Measurements from ENCODE around the gene PRPF8. TPM values are rescaled to one million over a fixed set of nuclear protein-coding genes. Genes with fewer than 3 reads are reported as not detected.

Gene PRPF8
- total RNA-seq, 1 donor from 2014 or later, result 432 TPM

GRCh38 chr17:1607971-1608320 lies 76.7 kb downstream of the PRPF8 start:
- Mint-ChIP-seq H3K27ac (peak overlapping the region; percentile 92), H3K9me3 (no peaks in the 10 kb centered on the region), H3K4me3 (peak overlapping the region; percentile 39), H3K27me3 (no peaks in the 10 kb centered on the region), H3K4me1 (peaks cover 21% of the 10 kb centered on the region), H3K36me3 (ENCODE audit: low read depth) (no peaks in the 10 kb centered on the region)
- DNase-seq, result no peak
- intact Hi-C loops (cut with micrococcal nuclease), result loop anchor here (1.0 to 5.0 kb wide), 2 partner anchors 20 to 36 kb away; partner anchors contain the start of gene SLC43A2

DNA sequence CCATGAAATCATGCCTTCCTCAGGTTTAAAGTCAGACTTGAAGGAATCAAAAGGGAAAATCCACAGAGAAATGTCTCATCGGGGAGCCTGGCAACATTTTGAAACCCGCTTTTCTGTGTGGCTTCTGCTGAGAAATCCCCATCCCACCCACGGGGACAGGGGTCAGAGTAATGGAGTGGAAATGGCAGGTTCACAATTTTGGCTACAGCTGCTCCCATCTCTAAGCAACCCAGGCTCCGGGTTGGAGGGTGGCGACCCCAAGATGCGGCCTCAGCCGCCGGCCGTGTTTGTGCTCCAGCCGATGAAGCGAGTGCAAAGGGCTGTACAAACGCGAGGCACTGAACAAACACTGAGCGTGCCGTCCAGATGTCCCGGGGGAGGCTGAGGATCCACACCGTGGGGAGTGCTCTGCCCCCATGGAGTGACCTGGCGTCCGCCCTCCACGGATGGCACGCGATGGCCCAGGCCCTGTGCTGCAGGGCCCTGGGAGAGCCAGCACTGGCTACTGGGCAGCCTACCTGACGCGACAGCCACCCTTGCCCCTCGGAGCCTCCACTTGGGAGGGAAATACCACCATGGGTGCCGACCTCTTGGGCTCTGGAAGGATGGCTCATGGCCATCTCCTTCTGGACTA lies 78.2 kb downstream of the PRPF8 start:
- no peak for DNase-seq

GRCh38 chr17:1605681-1606351 lies 78.9 kb downstream of the PRPF8 start:
- H3K9me3 Mint-ChIP-seq, result peaks cover 5% of the 10 kb centered on the region
- no peaks in the 10 kb centered on the region for H3K27me3 Mint-ChIP-seq
- DNase-seq, result no peak
- peak overlapping the region; percentile 63 for H3K27ac Mint-ChIP-seq
- H3K4me1 Mint-ChIP-seq, result peaks cover 21% of the 10 kb centered on the region
- intact Hi-C loops (cut with micrococcal nuclease), result loop anchor here (5.0 kb wide), 1 partner anchor 34 kb away; no protein-coding TSS in a partner anchor
- H3K36me3 Mint-ChIP-seq (ENCODE audit: low read depth), result no peaks in the 10 kb centered on the region
- H3K4me3 Mint-ChIP-seq, result peak overlapping the region; percentile 26

More for the DNA sequence above, 78.2 kb downstream of the PRPF8 start:
- Mint-ChIP-seq H3K4me1 (peaks cover 21% of the 10 kb centered on the region), H3K27me3 (no peaks in the 10 kb centered on the region), H3K9me3 (peaks cover 4% of the 10 kb centered on the region), H3K27ac (peak overlapping the region; percentile 92), H3K36me3 (ENCODE audit: low read depth) (no peaks in the 10 kb centered on the region), H3K4me3 (peak overlapping the region; percentile 26)
- intact Hi-C loops (cut with micrococcal nuclease), result loop anchor here (5.0 kb wide), 1 partner anchor 34 kb away; no protein-coding TSS in a partner anchor

DNA sequence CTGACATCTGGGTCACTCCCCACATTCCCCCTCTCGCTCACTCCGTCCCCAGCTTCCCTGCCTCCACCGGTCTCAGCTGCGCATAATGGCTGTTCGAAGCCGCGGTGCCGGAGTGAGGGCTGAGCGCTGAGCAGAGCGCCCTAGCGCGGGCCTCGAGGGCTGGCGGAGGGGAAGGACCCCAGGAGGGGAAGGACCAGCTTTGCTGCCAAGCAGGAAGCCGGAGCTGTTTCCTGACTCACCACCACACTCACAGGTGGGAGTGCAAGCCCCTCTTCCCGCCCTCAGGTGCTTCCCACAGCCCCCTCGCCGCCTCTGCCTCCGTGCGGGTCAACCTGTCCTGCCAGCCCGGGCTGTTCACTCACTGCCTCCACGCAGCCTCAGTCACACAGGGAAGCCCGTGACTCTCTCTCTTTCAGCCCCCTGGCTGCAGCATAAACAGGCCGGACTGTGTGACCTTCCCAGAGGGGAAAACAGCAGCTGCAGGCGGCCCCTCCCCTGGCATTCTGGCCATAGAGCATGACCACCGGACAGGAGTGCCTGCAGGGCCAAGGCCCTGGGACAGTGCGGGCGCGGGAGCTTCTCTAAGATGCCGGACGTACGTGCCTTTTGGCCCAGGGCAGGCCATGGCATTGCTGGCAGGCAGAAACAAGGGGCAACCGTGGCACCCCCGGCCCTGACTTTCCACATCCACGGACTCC lies 79.7 kb downstream of the PRPF8 start:
- Mint-ChIP-seq H3K4me3 (no peak overlapping the region), H3K4me1 (peaks cover 21% of the 10 kb centered on the region)

DNA sequence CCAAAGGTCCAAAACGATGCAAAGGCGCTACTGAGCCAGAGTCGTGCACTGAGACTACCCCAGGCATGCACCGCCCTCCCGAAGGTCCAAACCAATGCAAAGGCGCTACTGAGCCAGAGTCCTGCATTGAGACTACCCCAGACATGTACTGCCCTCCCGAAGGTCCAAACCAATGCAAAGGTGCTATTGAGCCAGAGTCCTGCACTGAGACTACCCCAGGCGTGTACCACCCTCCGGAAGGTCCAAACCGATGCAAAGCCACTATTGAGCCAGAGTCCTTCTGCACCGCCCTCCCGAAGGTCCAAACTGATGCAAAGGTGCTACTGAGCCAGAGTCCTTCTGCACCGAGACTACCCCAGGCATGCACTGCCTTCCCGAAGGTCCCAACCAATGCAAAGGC lies 83.1 kb downstream of the PRPF8 start:
- no peak overlapping the region for H3K27ac Mint-ChIP-seq
- H3K9me3 Mint-ChIP-seq, result peaks cover 5% of the 10 kb centered on the region
- intact Hi-C loops (cut with micrococcal nuclease), result no loop called here
- DNase-seq, result no peak
- H3K4me3 Mint-ChIP-seq, result no peak overlapping the region
- no peaks in the 10 kb centered on the region for H3K27me3 Mint-ChIP-seq
- no peaks in the 10 kb centered on the region for H3K36me3 Mint-ChIP-seq (ENCODE audit: low read depth)
- peaks cover 6% of the 10 kb centered on the region for H3K4me1 Mint-ChIP-seq

More for the DNA sequence above, 79.7 kb downstream of the PRPF8 start:
- DNase-seq, result no peak
- intact Hi-C loops (cut with micrococcal nuclease), result loop anchor here (5.0 kb wide), 1 partner anchor 33 kb away; no protein-coding TSS in a partner anchor
- Mint-ChIP-seq H3K36me3 (ENCODE audit: low read depth) (no peaks in the 10 kb centered on the region), H3K27me3 (no peaks in the 10 kb centered on the region), H3K27ac (no peak overlapping the region), H3K9me3 (peaks cover 5% of the 10 kb centered on the region)

Other genes starting within 250 kb of the PRPF8 start
- 22.5 and 24.3 TPM in 2 replicates for gene CRK, start 228.6 kb downstream of the PRPF8 start, total RNA-seq
- 37.4 and 43.4 TPM in 2 replicates for gene MYO1C, start 192.2 kb downstream of the PRPF8 start, total RNA-seq
- 19.1 and 21.0 TPM in 2 replicates for gene INPP5K, start 168.3 kb downstream of the PRPF8 start, total RNA-seq
- 74.3 and 76.1 TPM in 2 replicates for gene PITPNA, start 122.1 kb downstream of the PRPF8 start, total RNA-seq
- gene SLC43A2, start 56.0 kb downstream of the PRPF8 start, total RNA-seq, result 2.8 and 3.4 TPM in 2 replicates
- 8.4 and 9.5 TPM in 2 replicates for gene SCARF1, start 39.1 kb downstream of the PRPF8 start, total RNA-seq
- gene RILP, start 35.0 kb downstream of the PRPF8 start, total RNA-seq, result 7.3 and 11.4 TPM in 2 replicates
- 0.07 and 0.14 TPM in 2 replicates for gene TLCD2, start 25.5 kb upstream of the PRPF8 start, total RNA-seq
- gene WDR81, start 39.8 kb upstream of the PRPF8 start, total RNA-seq, result 17.6 and 18.3 TPM in 2 replicates
- 0.12 and 0.16 TPM in 2 replicates for gene SERPINF2, start 58.0 kb upstream of the PRPF8 start, total RNA-seq
- not detected in 2 replicates for gene SERPINF1, start 77.2 kb upstream of the PRPF8 start, total RNA-seq
- gene SMYD4, start 145.0 kb upstream of the PRPF8 start, total RNA-seq, result 27.1 and 30.7 TPM in 2 replicates
- gene RPA1, start 145.1 kb upstream of the PRPF8 start, total RNA-seq, result 234 and 238 TPM in 2 replicates

All from activated CD4-positive, alpha-beta T cell treated with anti-CD3 and anti-CD28 coated beads, Interleukin-2, amount 10 ng/mL, durations not matched to agents 24 days and 14 days (primary cell).